Neural cell (in vitro differentiated cells): Measurements from ENCODE around the gene RAI1. TPM values are rescaled to one million over a fixed set of nuclear protein-coding genes. Genes with fewer than 3 reads are reported as not detected.

ENCODE experiments used
- H2AFZ ChIP-seq: fragments of 200-600, 300-800 bp; sonication (generic), shearing (Covaris generic); 2 replicates; pipeline ENCODE4 v1.6.0; 2014; ENCODE audit warnings: low read depth, mild to moderate bottlenecking, antibody characterized with exemption, low read length, moderate library complexity
- H3F3A ChIP-seq: fragments of 200-600 bp; shearing (Covaris generic); 2 replicates; pipeline ENCODE4 v1.6.1; 2016; ENCODE audit warnings: mild to moderate bottlenecking, moderate library complexity, mixed read lengths, antibody characterized with exemption, low read length; ENCODE audit not compliant: insufficient read depth, poor library complexity, severe bottlenecking
- H3K27ac ChIP-seq: fragments of 200-600, 300-800 bp; sonication (generic), shearing (Covaris generic); 2 replicates; pipeline ENCODE4 v1.5.1; 2014; ENCODE audit warnings: mild to moderate bottlenecking, low read length, moderate library complexity
- H3K27me3 ChIP-seq: fragments of 300-800, 200-600 bp; sonication (generic), shearing (Covaris generic); 2 replicates; pipeline ENCODE4 v1.6.0; 2014; ENCODE audit warnings: mild to moderate bottlenecking, low read depth, low read length, moderate library complexity; ENCODE audit not compliant: insufficient read depth
- H3K36me3 ChIP-seq: fragments of 300-800, 200-600 bp; sonication (generic), shearing (Covaris generic); 2 replicates; pipeline ENCODE4 v1.5.1; 2014; ENCODE audit warnings: mild to moderate bottlenecking, antibody characterized with exemption, low read length, moderate library complexity; ENCODE audit not compliant: insufficient read depth
- H3K4me2 ChIP-seq: fragments of 300-800, 200-600 bp; sonication (generic), shearing (Covaris generic); 2 replicates; pipeline ENCODE4 v1.6.0; 2014; ENCODE audit warnings: mild to moderate bottlenecking, low read length
- H3K4me3 ChIP-seq: fragments of 300-800, 200-600 bp; sonication (generic), shearing (Covaris generic); 2 replicates; pipeline ENCODE4 v1.5.1; 2014; ENCODE audit warnings: mild to moderate bottlenecking, low read length, moderate library complexity
- H3K79me2 ChIP-seq: fragments of 200-600 bp; shearing (Covaris generic); replicated peaks from 2 replicates; pipeline ENCODE4 v1.6.0; 2014; ENCODE audit warnings: mild to moderate bottlenecking, low read length, moderate library complexity; ENCODE audit not compliant: insufficient read depth
- H3K9ac ChIP-seq: fragments of 300-800, 200-600 bp; sonication (generic), shearing (Covaris generic); 2 replicates; pipeline ENCODE4 v1.6.1; 2016; ENCODE audit warnings: mild to moderate bottlenecking, low read length, mixed read lengths
- H3K9me2 ChIP-seq: fragments of 200-600 bp; shearing (Covaris generic); 2 replicates; pipeline ENCODE4 v1.6.1; 2016; ENCODE audit warnings: mild to moderate bottlenecking, low read length, mixed read lengths; ENCODE audit not compliant: insufficient read depth
- H3K9me3 ChIP-seq: fragments of 200-600, 300-800 bp; sonication (generic), shearing (Covaris generic); 2 replicates; pipeline ENCODE4 v1.6.1; 2016; ENCODE audit warnings: mild to moderate bottlenecking, mixed run types, low read length, moderate library complexity, mixed read lengths
- H4K20me1 ChIP-seq: fragments of 200-600 bp; shearing (Covaris generic); 2 replicates; pipeline ENCODE4 v1.6.1; 2016; ENCODE audit warnings: mild to moderate bottlenecking, mixed run types; ENCODE audit not compliant: insufficient read depth
- CTCF ChIP-seq: fragments of 450-650 bp; IDR thresholded peaks from 2 replicates; pipeline ENCODE4 v1.5.1; 2014; ENCODE audit warnings: antibody characterized with exemption, mild to moderate bottlenecking, moderate library complexity; ENCODE audit not compliant: poor library complexity, severe bottlenecking
- EP300 ChIP-seq: fragments of 450-650 bp; conservative IDR thresholded peaks from 2 replicates; pipeline ENCODE4 v1.6.1; 2014; ENCODE audit warnings: antibody characterized with exemption, mild to moderate bottlenecking, moderate library complexity; ENCODE audit not compliant: poor library complexity, severe bottlenecking
- EZH2 ChIP-seq: fragments of 200-600, 300-800 bp; shearing (Covaris generic), sonication (generic); IDR thresholded peaks from 2 replicates; pipeline ENCODE4 v1.6.1; 2014; ENCODE audit warnings: antibody characterized with exemption, low read length, borderline replicate concordance, mild to moderate bottlenecking; ENCODE audit not compliant: insufficient read depth, poor library complexity, severe bottlenecking
- MXI1 ChIP-seq: fragments of 450-650 bp; conservative IDR thresholded peaks from 2 replicates; pipeline ENCODE4 v1.6.1; 2014; ENCODE audit warnings: antibody characterized with exemption, mild to moderate bottlenecking; ENCODE audit not compliant: poor library complexity, severe bottlenecking
- POLR2AphosphoS5 ChIP-seq: IDR thresholded peaks from 2 replicates; pipeline ENCODE4 v1.6.1; 2012
- RAD21 ChIP-seq: fragments of 450-650 bp; conservative IDR thresholded peaks from 2 replicates; pipeline ENCODE4 v1.6.1; 2014; ENCODE audit warnings: antibody characterized with exemption, mild to moderate bottlenecking, moderate library complexity
- REST ChIP-seq: IDR thresholded peaks from 2 replicates; pipeline ENCODE4 v1.6.1; 2012; ENCODE audit warnings: borderline replicate concordance
- SMC3 ChIP-seq: fragments of 450-650 bp; conservative IDR thresholded peaks from 2 replicates; pipeline ENCODE4 v1.6.1; 2014; ENCODE audit warnings: antibody characterized with exemption, mild to moderate bottlenecking, moderate library complexity; ENCODE audit not compliant: poor library complexity
- TAF1 ChIP-seq: IDR thresholded peaks from 2 replicates; pipeline ENCODE4 v1.6.1; 2012; ENCODE audit warnings: low read depth
- polyA plus RNA-seq: library from polyadenylated mRNA; depleted of rRNA; stranded (reverse); fragments of >200 nt; gene quantifications from 2 replicates; pipeline ENCODE4 v1.2.3, GENCODE V29; 2014

RAI1 gene
- polyA plus RNA-seq, 1 donor from 2014 or later: 16.9 TPM

- H3K9me2 ChIP-seq: no peaks in the 10 kb centered on the region
- H3K9me3 ChIP-seq: no peaks in the 10 kb centered on the region
- no peak overlapping the region for H3K9ac ChIP-seq
- no peaks in the 10 kb centered on the region for H3K27me3 ChIP-seq
- H3K79me2 ChIP-seq: no peaks in the 10 kb centered on the region
- no peak overlapping the region for H3K27ac ChIP-seq
- H3K4me3 ChIP-seq: no peak overlapping the region
- H3K4me2 ChIP-seq: no peak overlapping the region
- H3F3A ChIP-seq: no peaks in the 10 kb centered on the region
- H2AFZ ChIP-seq: no peak overlapping the region
- no peaks in the 10 kb centered on the region for H4K20me1 ChIP-seq
- no peaks in the 10 kb centered on the region for H3K36me3 ChIP-seq
- TF ChIP-seq SMC3 (no peak), POLR2AphosphoS5 (no peak), EZH2 (no peak), TAF1 (no peak), EP300 (no peak), CTCF (no peak), RAD21 (no peak), REST (no peak), MXI1 (no peak)
These were observed 170.1 kb downstream of the RAI1 start for GRCh38 chr17:17851103-17852002.

- H3K9ac ChIP-seq: no peak overlapping the region
- no peak for TF ChIP-seq POLR2AphosphoS5
- TF ChIP-seq MXI1: no peak
- no peak for TF ChIP-seq EZH2
- no peak for TF ChIP-seq EP300
- no peak for TF ChIP-seq CTCF
- TF ChIP-seq REST: no peak
- TF ChIP-seq RAD21: no peak
- no peak for TF ChIP-seq SMC3
- TF ChIP-seq TAF1: no peak
- H3K4me3 ChIP-seq: no peak overlapping the region
- H4K20me1 ChIP-seq: no peaks in the 10 kb centered on the region
- H3K9me3 ChIP-seq: no peaks in the 10 kb centered on the region
- H3K79me2 ChIP-seq: no peaks in the 10 kb centered on the region
- no peaks in the 10 kb centered on the region for H3K27me3 ChIP-seq
- no peaks in the 10 kb centered on the region for H3K36me3 ChIP-seq
- H3K9me2 ChIP-seq: no peaks in the 10 kb centered on the region
- no peak overlapping the region for H3K27ac ChIP-seq
- H2AFZ ChIP-seq: no peak overlapping the region
- H3F3A ChIP-seq: no peaks in the 10 kb centered on the region
- H3K4me2 ChIP-seq: no peak overlapping the region
These were observed 171.7 kb downstream of the RAI1 start for GRCh38 chr17:17852930-17853329.
